GM23338 (cell line): ENCODE measurements around the gene RAB4A.

Experiments used
- CTCF ChIP-seq, 2 experiments: fragments of 200-600 bp in 1 of 2; sonication (generic) in 1 of 2; conservative IDR thresholded peaks; 2 replicates each; pipeline versions ENCODE4 v1.5.1 to v1.6.1; 2016 to 2017; ENCODE audit warnings: antibody characterized with exemption in 2 of 2, low read depth in 2 of 2, mild to moderate bottlenecking in 2 of 2, moderate library complexity in 1 of 2
- EZH2 ChIP-seq: fragments of 200-600 bp; sonication (generic); IDR thresholded peaks from one replicate; pipeline ENCODE4 v1.8.0; 2017; ENCODE audit warnings: antibody characterized with exemption, mild to moderate bottlenecking, low read depth; ENCODE audit not compliant: unreplicated experiment
- EZH2phosphoT487 ChIP-seq: fragments of 200-600 bp; sonication (generic); IDR thresholded peaks from one replicate; pipeline ENCODE4 v1.8.1; 2018; ENCODE audit warnings: antibody characterized with exemption; ENCODE audit not compliant: unreplicated experiment
- REST ChIP-seq: IDR thresholded peaks from one replicate; pipeline ENCODE4 v1.6.1; 2018; ENCODE audit warnings: antibody characterized with exemption; ENCODE audit not compliant: unreplicated experiment

- TF ChIP-seq CTCF (conservative IDR thresholded peaks at IDR 0.05; ENCODE audit: low read depth in 2 of 2) (no peak), EZH2phosphoT487 (no peak), EZH2 (no peak), REST (no peak)
These were observed 72.0 kb downstream of the RAB4A start, which contains the start of gene CCSAP for GRCh38 chr1:229342656-229343569.
